ENCODE results near the gene PRXL2A.
A peak's percentile ranks its signal among the peaks of the same experiment; 100 is the strongest.

Gene PRXL2A

DNA sequence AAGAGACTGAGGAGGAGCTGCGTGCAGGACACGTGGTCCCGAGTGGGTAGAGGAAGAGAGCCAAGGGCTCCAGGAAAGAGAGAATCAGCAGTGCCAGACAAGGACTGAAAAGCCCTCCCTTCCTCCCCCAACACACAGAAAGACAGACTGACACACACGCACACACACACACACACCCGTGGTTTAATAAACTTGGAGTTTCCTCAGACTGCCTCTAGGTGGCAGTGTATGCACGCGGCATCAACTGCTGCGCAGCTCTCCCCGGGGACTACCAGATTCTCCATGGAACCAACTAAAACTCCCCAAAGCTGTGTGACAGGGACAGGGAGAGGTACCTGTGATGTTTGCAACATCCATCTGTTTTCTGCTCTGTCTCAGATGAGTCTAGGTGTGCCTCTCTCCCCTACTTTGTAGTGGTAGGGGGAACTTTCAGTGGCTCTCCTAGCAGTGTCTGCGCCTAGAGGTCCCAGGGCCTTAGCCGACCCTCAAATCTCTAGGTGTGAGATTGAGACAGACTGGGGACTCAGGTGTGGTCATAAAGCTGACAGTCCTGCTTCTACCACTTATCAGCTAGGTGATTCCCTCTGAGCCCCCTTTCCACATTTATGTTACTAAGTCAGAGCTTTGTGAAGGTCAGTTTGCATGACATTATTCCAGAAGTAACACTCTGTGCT lies 36.4 kb downstream of the PRXL2A start:
- DNase-seq (ENCODE audit: low read depth): peak; percentile 43

GRCh38 chr10:80447436-80448190 lies 39.3 kb downstream of the PRXL2A start:
- no peak for DNase-seq (ENCODE audit: low read depth)

- no peak for DNase-seq (ENCODE audit: low read depth)
These were observed 40.0 kb downstream of the PRXL2A start for GRCh38 chr10:80448209-80448942.

GRCh38 chr10:80449520-80449919 lies 41.2 kb downstream of the PRXL2A start:
- DNase-seq (ENCODE audit: low read depth): no peak

- DNase-seq (ENCODE audit: low read depth): no peak
These were observed 42.8 kb downstream of the PRXL2A start for GRCh38 chr10:80451132-80451531.

DNA sequence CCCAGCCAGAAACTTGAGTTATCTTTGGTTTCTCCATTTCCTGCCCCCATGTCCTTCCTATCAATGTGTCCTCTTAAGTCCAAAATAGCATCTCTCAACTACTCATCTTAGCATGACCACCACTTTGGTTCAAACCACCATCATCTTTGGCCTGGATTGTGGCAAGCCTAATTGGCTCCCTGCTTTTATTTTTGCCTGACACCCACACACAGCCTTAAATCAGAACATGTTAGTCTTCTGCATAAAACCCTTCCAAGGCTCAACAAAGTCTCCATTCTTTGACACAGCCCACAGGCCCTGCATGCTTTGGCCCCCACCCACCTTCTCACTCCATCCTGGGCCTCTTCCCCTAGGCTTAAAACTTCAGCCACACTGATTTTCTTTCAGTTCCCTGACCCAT lies 43.7 kb downstream of the PRXL2A start:
- DNase-seq (ENCODE audit: low read depth): no peak

DNA sequence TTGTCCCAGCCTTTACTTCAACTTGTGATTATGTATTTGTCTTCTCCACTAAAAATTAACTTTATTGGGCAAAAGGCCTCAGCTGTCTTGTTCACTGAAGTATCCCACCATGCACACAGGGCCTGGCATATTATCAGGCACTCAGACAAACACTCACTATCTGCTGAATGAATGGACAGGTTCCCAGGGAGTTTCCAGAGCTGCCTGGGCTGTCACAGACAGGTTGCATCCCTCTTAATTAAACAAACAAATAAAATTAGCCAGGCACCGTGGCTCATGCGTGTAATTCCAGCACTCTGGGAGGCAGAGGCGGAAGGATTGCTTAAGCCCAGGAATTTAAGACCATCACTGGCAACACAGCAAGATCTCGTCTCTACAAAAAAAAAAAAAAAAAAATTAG lies 44.3 kb downstream of the PRXL2A start:
- no peak for DNase-seq (ENCODE audit: low read depth)

GRCh38 chr10:80453056-80453841 lies 44.9 kb downstream of the PRXL2A start:
- no peak for DNase-seq (ENCODE audit: low read depth)

GRCh38 chr10:80453842-80454512 lies 45.6 kb downstream of the PRXL2A start, which contains the start of gene TSPAN14:
Gene TSPAN14, plus strand, starts transcription at chr10:80454310. Its CDS starts 34,924 bp downstream, at chr10:80489234.
- no peak for DNase-seq (ENCODE audit: low read depth)

GRCh38 chr10:80454513-80455460 lies 46.4 kb downstream of the PRXL2A start:
- DNase-seq (ENCODE audit: low read depth): no peak

DNA sequence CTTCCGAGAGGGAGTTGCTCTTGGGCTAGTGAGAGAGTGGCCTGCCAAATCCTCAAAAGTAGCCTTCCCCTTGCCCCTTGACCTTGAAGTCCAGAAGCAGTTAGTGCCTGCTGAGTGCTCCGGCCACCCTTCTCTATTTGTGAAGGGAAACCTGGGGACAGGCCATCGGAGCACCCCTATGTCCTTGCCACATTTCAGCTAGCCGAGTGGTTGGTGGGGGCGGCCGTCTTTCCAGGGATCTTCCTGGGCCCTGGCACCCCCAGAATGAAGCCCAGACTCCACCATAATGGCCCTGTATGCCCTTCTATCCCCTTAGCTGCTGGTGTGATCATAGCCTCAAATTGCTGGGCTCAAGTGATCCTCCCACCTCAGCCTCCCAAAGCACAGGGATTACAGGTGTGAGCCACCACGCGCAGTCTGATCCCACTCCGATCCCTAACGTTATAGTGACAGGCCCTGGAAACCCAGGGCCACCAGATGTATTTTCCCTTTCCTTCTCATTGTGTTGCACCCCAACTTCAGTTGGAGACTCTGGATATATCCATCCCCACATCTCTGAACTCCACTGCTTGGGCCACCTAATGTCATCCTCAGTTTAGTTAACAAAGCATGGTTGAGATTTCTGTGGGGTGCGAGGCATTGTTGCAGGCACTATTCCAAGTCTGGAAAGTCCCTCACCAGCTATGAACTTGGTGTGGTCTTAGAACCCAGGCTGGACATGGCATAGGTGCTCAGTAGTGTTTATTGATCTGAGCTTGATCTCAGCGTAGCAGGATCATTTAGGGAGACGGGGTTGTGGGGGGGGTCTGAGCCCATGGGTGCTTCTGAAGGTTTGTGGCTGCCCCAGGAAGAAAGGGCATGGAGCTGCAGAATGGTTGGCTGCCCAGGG lies 47.4 kb downstream of the PRXL2A start:
- DNase-seq (ENCODE audit: low read depth): no peak

DNA sequence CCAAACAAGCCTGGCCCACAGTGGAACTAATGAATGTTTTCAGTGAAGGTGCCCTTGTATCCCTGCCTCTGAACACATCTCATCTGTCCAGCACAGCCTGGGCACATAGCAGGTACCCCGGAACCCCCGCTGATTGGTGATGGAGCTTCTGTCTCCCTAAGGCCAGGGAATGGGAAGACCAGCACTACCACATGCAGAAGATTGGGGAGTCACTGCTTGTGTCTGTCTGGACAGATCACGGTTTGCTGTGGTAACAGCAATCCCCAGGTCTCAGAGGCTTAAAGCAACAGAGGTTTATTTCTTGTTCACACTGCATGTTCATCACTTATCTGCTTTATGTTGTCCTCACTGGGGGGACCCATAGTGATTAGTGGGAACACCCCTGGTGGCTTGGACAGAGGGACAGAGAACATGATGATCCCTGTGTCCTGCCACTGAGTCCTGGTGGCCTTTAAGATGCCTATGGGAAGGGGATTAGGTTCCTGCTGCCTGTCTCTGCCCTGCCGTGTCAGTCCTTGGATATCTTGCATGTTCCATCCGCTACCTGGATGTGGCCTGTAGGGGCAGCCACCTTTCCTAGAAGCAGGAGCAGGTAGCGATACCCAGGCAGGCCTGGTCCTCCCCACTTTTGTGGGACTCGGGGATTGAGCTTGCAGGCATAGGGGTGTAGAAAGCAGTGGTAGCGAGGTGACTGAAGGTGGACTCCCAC lies 49.4 kb downstream of the PRXL2A start:
- DNase-seq (ENCODE audit: low read depth): no peak

- DNase-seq (ENCODE audit: low read depth): no peak
These were observed 49.9 kb downstream of the PRXL2A start for GRCh38 chr10:80458263-80458625.

DNA sequence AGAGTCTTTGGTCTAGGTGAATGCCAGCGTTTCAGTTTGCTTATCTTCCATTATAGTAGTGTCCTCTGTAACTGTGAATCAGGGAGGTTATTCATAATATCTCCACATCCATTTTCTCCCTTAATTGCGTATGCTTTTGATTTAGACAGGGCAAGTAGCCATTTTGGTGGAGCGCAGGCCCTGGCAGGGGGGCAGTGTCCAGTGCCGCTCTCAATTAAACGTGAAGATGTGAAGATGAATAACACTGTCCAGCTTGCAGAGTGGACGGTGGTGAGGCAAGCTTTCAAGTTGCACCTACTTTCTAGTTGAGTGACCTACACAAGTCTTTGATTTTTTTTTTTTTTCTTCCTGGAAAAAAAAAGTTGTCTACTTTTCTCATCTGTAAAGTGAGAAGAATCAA lies 50.3 kb downstream of the PRXL2A start:
- no peak for DNase-seq (ENCODE audit: low read depth)

DNA sequence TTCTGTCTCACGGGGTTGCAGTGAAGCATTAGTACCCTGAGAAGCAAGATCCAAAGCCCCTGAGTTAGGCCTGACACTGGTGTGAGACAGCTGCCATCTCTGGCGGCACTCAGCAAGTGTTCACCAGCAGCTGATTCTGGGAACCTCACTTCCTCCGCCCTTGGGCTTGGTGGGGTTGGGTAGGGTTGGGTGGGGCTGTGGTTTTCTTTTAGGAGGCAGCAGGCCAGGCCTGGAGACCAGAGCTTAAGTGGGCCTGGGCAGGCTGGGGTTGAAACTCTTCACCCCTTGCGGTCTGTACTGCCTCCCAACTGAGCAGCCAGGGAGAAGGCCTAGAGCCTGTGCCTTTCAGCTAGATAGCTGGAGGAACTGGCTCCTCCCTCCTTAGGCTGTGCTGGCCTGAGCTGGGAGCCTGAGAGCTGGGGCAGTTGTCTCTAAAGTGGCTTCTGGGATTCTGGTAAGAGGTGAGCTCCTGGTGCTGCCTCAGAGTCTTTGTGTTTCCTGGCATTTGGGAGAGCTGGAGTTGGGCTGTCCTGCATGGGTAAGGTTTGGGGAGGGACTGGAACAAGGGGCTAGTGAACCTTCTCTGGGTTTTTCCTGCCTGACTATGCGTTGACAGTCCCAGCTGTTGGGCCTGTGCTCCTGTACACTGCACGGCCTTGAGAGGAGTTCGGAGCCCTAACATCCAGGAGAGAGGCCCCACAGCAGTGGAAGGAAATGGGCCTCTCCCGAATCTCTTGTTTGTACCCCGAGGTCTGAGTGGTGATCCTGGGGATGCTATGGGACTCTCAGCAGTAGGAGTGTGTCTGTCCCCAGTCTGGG lies 50.9 kb downstream of the PRXL2A start:
- no peak for DNase-seq (ENCODE audit: low read depth)

GRCh38 chr10:80460399-80461207 lies 52.3 kb downstream of the PRXL2A start:
- DNase-seq (ENCODE audit: low read depth): no peak

Data from GM04504 (cell line).